Smooth muscle cell (in vitro differentiated cells): ENCODE data around the gene PHKB. TPM values are rescaled to one million over a fixed set of nuclear protein-coding genes. Genes with fewer than 3 reads are reported as not detected.

ENCODE experiments used
- DNase-seq: peaks from one replicate; lab custom pipeline; 2025; ENCODE audit not compliant: unreplicated experiment; lab: John Stamatoyannopoulos, UW
- H2AFZ ChIP-seq: fragments of 200-600 bp; sonication (generic); 2 replicates; pipeline ENCODE4 v1.6.0; 2016; ENCODE audit warnings: antibody characterized with exemption, low read depth, mild to moderate bottlenecking
- H3F3A ChIP-seq: fragments of 200-600 bp; sonication (generic); 2 replicates; pipeline ENCODE4 v1.6.0; 2017; ENCODE audit warnings: antibody characterized with exemption, low read depth
- H3K27ac ChIP-seq: fragments of 200-600 bp; sonication (generic); 2 replicates; pipeline ENCODE4 v1.5.1; 2016; ENCODE audit warnings: low read depth, mild to moderate bottlenecking
- H3K27me3 ChIP-seq: fragments of 200-600 bp; sonication (generic); 2 replicates; pipeline ENCODE4 v1.6.1; 2016; ENCODE audit warnings: low read depth, mild to moderate bottlenecking
- H3K36me3 ChIP-seq: fragments of 200-600 bp; sonication (generic); 2 replicates; pipeline ENCODE4 v1.5.1; 2016; ENCODE audit warnings: low read depth
- H3K4me1 ChIP-seq: fragments of 200-600 bp; sonication (generic); 2 replicates; pipeline ENCODE4 v1.5.1; 2016; ENCODE audit warnings: low read depth
- H3K4me2 ChIP-seq: fragments of 200-600 bp; sonication (generic); 2 replicates; pipeline ENCODE4 v1.6.0; 2016; ENCODE audit warnings: mild to moderate bottlenecking
- H3K4me3 ChIP-seq: fragments of 200-600 bp; sonication (generic); 2 replicates; pipeline ENCODE4 v1.5.1; 2016; ENCODE audit warnings: mild to moderate bottlenecking
- H3K79me2 ChIP-seq: fragments of 200-600 bp; sonication (generic); 2 replicates; pipeline ENCODE4 v1.6.0; 2016; ENCODE audit warnings: low read depth, mild to moderate bottlenecking
- H3K9ac ChIP-seq: fragments of 200-600 bp; sonication (generic); 2 replicates; pipeline ENCODE4 v1.6.0; 2016; ENCODE audit warnings: low read depth
- H3K9me3 ChIP-seq: fragments of 200-600 bp; sonication (generic); replicated peaks from 2 replicates; pipeline ENCODE4 v1.5.1; 2016; ENCODE audit warnings: low read depth
- H4K20me1 ChIP-seq: fragments of 200-600 bp; sonication (generic); 2 replicates; pipeline ENCODE4 v1.6.0; 2016; ENCODE audit warnings: low read depth
- CTCF ChIP-seq: fragments of 200-600 bp; sonication (generic); IDR thresholded peaks from 2 replicates; pipeline ENCODE4 v1.5.1; 2017; ENCODE audit warnings: borderline replicate concordance, mild to moderate bottlenecking, antibody characterized with exemption; ENCODE audit not compliant: insufficient read depth, poor library complexity, severe bottlenecking
- WGBS: methylation state at CpG from one replicate; pipeline ENCODE4 v1.1.7; 2016; ENCODE audit warnings: low lambda C conversion rate; 5-methylcytosine and 5-hydroxymethylcytosine counted together
- polyA plus RNA-seq: library from polyadenylated mRNA; unstranded; fragments of >200 nt; fragmentation: Nextera tagmentation; extraction: Ambion mirVana; gene quantifications from 2 replicates; pipeline ENCODE4 v1.2.1, GENCODE V29; 2016
- total RNA-seq: library from RNA; depleted of rRNA; stranded (reverse); fragments of >200 nt; gene quantifications from 2 replicates; pipeline ENCODE4 v1.2.3, GENCODE V29; 2014

The PHKB gene
- total and polyA plus RNA-seq, 2 experiments from 2014 or later: 11.4 to 30.3 TPM

GRCh38 chr16:47699106-47699505, 238.0 kb downstream of the PHKB start:
- Histone ChIP-seq H3K36me3 (peaks cover 17% of the 10 kb centered on the region), H3K27me3 (no peaks in the 10 kb centered on the region), H3K4me3 (no peak overlapping the region), H4K20me1 (no peaks in the 10 kb centered on the region), H3K9ac (no peak overlapping the region), H3K79me2 (no peaks in the 10 kb centered on the region), H3K9me3 (no peaks in the 10 kb centered on the region), H3K4me1 (no peaks in the 10 kb centered on the region), H2AFZ (no peak overlapping the region), H3K27ac (no peak overlapping the region), H3K4me2 (no peak overlapping the region), H3F3A (no peaks in the 10 kb centered on the region)
- no peak for TF ChIP-seq CTCF
- no peak for DNase-seq
- WGBS: 92% methylated on average over 5 of the region's 5 CpGs

DNA sequence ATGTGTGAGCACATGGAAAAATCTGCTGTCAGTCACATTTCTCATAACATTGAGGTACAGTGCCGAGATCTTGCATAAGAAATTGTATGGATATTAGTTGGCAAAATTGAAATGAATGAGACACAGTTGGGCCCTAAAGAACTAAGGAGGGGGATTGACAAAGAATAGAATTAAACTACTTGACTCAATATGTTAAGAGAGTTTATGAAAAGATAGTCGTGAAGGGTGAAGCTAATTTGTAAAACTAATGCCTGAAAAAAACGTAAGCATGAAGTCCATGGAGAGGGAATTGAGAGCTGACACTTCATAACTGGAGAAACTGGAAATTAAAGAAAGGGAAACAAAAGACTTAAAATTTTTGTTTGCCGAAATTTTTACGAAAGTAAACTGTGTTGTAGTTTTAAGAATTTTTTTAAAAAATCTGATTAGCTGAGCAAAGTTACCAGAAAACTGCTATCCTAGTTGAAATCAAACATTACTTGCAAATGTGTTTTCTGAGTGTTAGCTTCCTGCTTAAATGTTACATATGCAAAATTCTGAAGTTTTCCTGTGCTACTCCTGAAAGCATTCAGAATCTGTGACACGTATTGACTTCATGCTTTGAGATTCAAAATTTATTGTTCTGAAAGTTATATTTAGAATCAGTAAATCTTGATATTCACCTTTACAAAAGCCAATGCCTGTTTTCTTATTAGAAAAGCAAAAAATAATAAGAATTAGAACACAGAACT, 239.9 kb downstream of the PHKB start:
- Histone ChIP-seq H3K4me1 (no peaks in the 10 kb centered on the region), H4K20me1 (no peaks in the 10 kb centered on the region), H3K9me3 (no peaks in the 10 kb centered on the region), H3K9ac (no peak overlapping the region), H3F3A (no peaks in the 10 kb centered on the region), H3K4me3 (no peak overlapping the region), H2AFZ (no peak overlapping the region), H3K4me2 (no peak overlapping the region), H3K79me2 (no peaks in the 10 kb centered on the region), H3K36me3 (peaks cover 12% of the 10 kb centered on the region), H3K27ac (no peak overlapping the region), H3K27me3 (no peaks in the 10 kb centered on the region)
- TF ChIP-seq CTCF: no peak
- DNase-seq: no peak
- 68% methylated on average over 6 of the region's 6 CpGs for WGBS

DNA sequence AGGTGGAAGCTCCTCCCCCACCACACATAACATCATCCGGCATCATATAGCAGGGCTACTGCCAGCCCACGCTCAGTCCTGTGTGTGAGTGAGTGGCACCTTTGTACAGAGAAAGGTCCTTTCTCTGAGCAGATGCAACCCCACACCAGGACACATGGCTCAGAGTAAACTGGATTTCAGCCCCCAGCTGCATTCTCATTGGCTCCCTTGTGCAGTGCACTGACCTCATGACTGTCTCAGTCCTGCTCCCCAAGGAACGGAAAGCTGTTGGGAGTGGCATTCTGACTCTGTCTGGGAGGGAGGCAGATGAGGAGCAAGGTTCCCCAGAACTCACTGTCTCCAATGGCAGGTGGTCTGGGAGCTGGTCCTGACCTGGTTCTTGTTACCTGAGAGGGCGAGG, 244.1 kb downstream of the PHKB start:
- no peak overlapping the region for H2AFZ ChIP-seq
- H3K27ac ChIP-seq: no peak overlapping the region
- no peak for DNase-seq
- no peaks in the 10 kb centered on the region for H3K36me3 ChIP-seq
- no peaks in the 10 kb centered on the region for H4K20me1 ChIP-seq
- TF ChIP-seq CTCF: no peak
- no peaks in the 10 kb centered on the region for H3K4me1 ChIP-seq
- H3K4me3 ChIP-seq: no peak overlapping the region
- no peaks in the 10 kb centered on the region for H3K27me3 ChIP-seq
- H3K9me3 ChIP-seq: no peaks in the 10 kb centered on the region
- 88% methylated on average over 4 of the region's 4 CpGs for WGBS
- no peak overlapping the region for H3K4me2 ChIP-seq
- no peaks in the 10 kb centered on the region for H3K79me2 ChIP-seq
- H3K9ac ChIP-seq: no peak overlapping the region
- H3F3A ChIP-seq: no peaks in the 10 kb centered on the region

- Histone ChIP-seq H4K20me1 (no peaks in the 10 kb centered on the region), H3K4me2 (no peak overlapping the region), H2AFZ (no peak overlapping the region), H3K4me3 (no peak overlapping the region), H3F3A (no peaks in the 10 kb centered on the region), H3K79me2 (no peaks in the 10 kb centered on the region), H3K27me3 (no peaks in the 10 kb centered on the region), H3K9me3 (no peaks in the 10 kb centered on the region), H3K4me1 (no peaks in the 10 kb centered on the region), H3K9ac (no peak overlapping the region), H3K36me3 (no peaks in the 10 kb centered on the region), H3K27ac (no peak overlapping the region)
- DNase-seq: no peak
- 97% methylated on average over 4 of the region's 4 CpGs for WGBS
- TF ChIP-seq CTCF: no peak
Observed at GRCh38 chr16:47711809-47712208, 250.7 kb downstream of the PHKB start.
